Neural cell (in vitro differentiated cells): ENCODE data around the gene STUB1. TPM values are rescaled to one million over a fixed set of nuclear protein-coding genes. Genes with fewer than 3 reads are reported as not detected.

Source experiments
- H2AFZ ChIP-seq: fragments of 200-600, 300-800 bp; sonication (generic), shearing (Covaris generic); 2 replicates; pipeline ENCODE4 v1.6.0; 2014; ENCODE audit warnings: low read depth, mild to moderate bottlenecking, antibody characterized with exemption, low read length, moderate library complexity
- H3F3A ChIP-seq: fragments of 200-600 bp; shearing (Covaris generic); 2 replicates; pipeline ENCODE4 v1.6.1; 2016; ENCODE audit warnings: mild to moderate bottlenecking, moderate library complexity, mixed read lengths, antibody characterized with exemption, low read length; ENCODE audit not compliant: insufficient read depth, poor library complexity, severe bottlenecking
- H3K27ac ChIP-seq: fragments of 200-600, 300-800 bp; sonication (generic), shearing (Covaris generic); 2 replicates; pipeline ENCODE4 v1.5.1; 2014; ENCODE audit warnings: mild to moderate bottlenecking, low read length, moderate library complexity
- H3K27me3 ChIP-seq: fragments of 300-800, 200-600 bp; sonication (generic), shearing (Covaris generic); 2 replicates; pipeline ENCODE4 v1.6.0; 2014; ENCODE audit warnings: mild to moderate bottlenecking, low read depth, low read length, moderate library complexity; ENCODE audit not compliant: insufficient read depth
- H3K36me3 ChIP-seq: fragments of 300-800, 200-600 bp; sonication (generic), shearing (Covaris generic); 2 replicates; pipeline ENCODE4 v1.5.1; 2014; ENCODE audit warnings: mild to moderate bottlenecking, antibody characterized with exemption, low read length, moderate library complexity; ENCODE audit not compliant: insufficient read depth
- H3K4me2 ChIP-seq: fragments of 300-800, 200-600 bp; sonication (generic), shearing (Covaris generic); 2 replicates; pipeline ENCODE4 v1.6.0; 2014; ENCODE audit warnings: mild to moderate bottlenecking, low read length
- H3K4me3 ChIP-seq: fragments of 300-800, 200-600 bp; sonication (generic), shearing (Covaris generic); 2 replicates; pipeline ENCODE4 v1.5.1; 2014; ENCODE audit warnings: mild to moderate bottlenecking, low read length, moderate library complexity
- H3K79me2 ChIP-seq: fragments of 200-600 bp; shearing (Covaris generic); replicated peaks from 2 replicates; pipeline ENCODE4 v1.6.0; 2014; ENCODE audit warnings: mild to moderate bottlenecking, low read length, moderate library complexity; ENCODE audit not compliant: insufficient read depth
- H3K9ac ChIP-seq: fragments of 300-800, 200-600 bp; sonication (generic), shearing (Covaris generic); 2 replicates; pipeline ENCODE4 v1.6.1; 2016; ENCODE audit warnings: mild to moderate bottlenecking, low read length, mixed read lengths
- H3K9me2 ChIP-seq: fragments of 200-600 bp; shearing (Covaris generic); 2 replicates; pipeline ENCODE4 v1.6.1; 2016; ENCODE audit warnings: mild to moderate bottlenecking, low read length, mixed read lengths; ENCODE audit not compliant: insufficient read depth
- H3K9me3 ChIP-seq: fragments of 200-600, 300-800 bp; sonication (generic), shearing (Covaris generic); 2 replicates; pipeline ENCODE4 v1.6.1; 2016; ENCODE audit warnings: mild to moderate bottlenecking, mixed run types, low read length, moderate library complexity, mixed read lengths
- H4K20me1 ChIP-seq: fragments of 200-600 bp; shearing (Covaris generic); 2 replicates; pipeline ENCODE4 v1.6.1; 2016; ENCODE audit warnings: mild to moderate bottlenecking, mixed run types; ENCODE audit not compliant: insufficient read depth
- EP300 ChIP-seq: fragments of 450-650 bp; conservative IDR thresholded peaks from 2 replicates; pipeline ENCODE4 v1.6.1; 2014; ENCODE audit warnings: antibody characterized with exemption, mild to moderate bottlenecking, moderate library complexity; ENCODE audit not compliant: poor library complexity, severe bottlenecking
- EZH2 ChIP-seq: fragments of 200-600, 300-800 bp; shearing (Covaris generic), sonication (generic); IDR thresholded peaks from 2 replicates; pipeline ENCODE4 v1.6.1; 2014; ENCODE audit warnings: antibody characterized with exemption, low read length, borderline replicate concordance, mild to moderate bottlenecking; ENCODE audit not compliant: insufficient read depth, poor library complexity, severe bottlenecking
- MXI1 ChIP-seq: fragments of 450-650 bp; conservative IDR thresholded peaks from 2 replicates; pipeline ENCODE4 v1.6.1; 2014; ENCODE audit warnings: antibody characterized with exemption, mild to moderate bottlenecking; ENCODE audit not compliant: poor library complexity, severe bottlenecking
- POLR2AphosphoS5 ChIP-seq: IDR thresholded peaks from 2 replicates; pipeline ENCODE4 v1.6.1; 2012
- RAD21 ChIP-seq: fragments of 450-650 bp; conservative IDR thresholded peaks from 2 replicates; pipeline ENCODE4 v1.6.1; 2014; ENCODE audit warnings: antibody characterized with exemption, mild to moderate bottlenecking, moderate library complexity
- SMC3 ChIP-seq: fragments of 450-650 bp; conservative IDR thresholded peaks from 2 replicates; pipeline ENCODE4 v1.6.1; 2014; ENCODE audit warnings: antibody characterized with exemption, mild to moderate bottlenecking, moderate library complexity; ENCODE audit not compliant: poor library complexity
- TAF1 ChIP-seq: IDR thresholded peaks from 2 replicates; pipeline ENCODE4 v1.6.1; 2012; ENCODE audit warnings: low read depth
- polyA minus RNA-seq: library from RNA; depleted of rRNA, polyadenylated mRNA; stranded (reverse); fragments of >200 nt; gene quantifications from 2 replicates; pipeline ENCODE4 v1.2.3, GENCODE V29; 2014
- polyA plus RNA-seq: library from polyadenylated mRNA; depleted of rRNA; stranded (reverse); fragments of >200 nt; gene quantifications from 2 replicates; pipeline ENCODE4 v1.2.3, GENCODE V29; 2014
- TF ChIP-seq, protein P1 (sequence below): IDR thresholded peaks from 2 replicates; pipeline ENCODE4 v1.6.1; 2012; ENCODE audit warnings: borderline replicate concordance
- TF ChIP-seq, protein P2 (sequence below): fragments of 450-650 bp; IDR thresholded peaks from 2 replicates; pipeline ENCODE4 v1.5.1; 2014; ENCODE audit warnings: antibody characterized with exemption, mild to moderate bottlenecking, moderate library complexity; ENCODE audit not compliant: poor library complexity, severe bottlenecking

STUB1 gene
- polyA plus RNA-seq (120 and 151 TPM in 2 replicates), polyA minus RNA-seq (60.4 and 67.1 TPM in 2 replicates)

DNA sequence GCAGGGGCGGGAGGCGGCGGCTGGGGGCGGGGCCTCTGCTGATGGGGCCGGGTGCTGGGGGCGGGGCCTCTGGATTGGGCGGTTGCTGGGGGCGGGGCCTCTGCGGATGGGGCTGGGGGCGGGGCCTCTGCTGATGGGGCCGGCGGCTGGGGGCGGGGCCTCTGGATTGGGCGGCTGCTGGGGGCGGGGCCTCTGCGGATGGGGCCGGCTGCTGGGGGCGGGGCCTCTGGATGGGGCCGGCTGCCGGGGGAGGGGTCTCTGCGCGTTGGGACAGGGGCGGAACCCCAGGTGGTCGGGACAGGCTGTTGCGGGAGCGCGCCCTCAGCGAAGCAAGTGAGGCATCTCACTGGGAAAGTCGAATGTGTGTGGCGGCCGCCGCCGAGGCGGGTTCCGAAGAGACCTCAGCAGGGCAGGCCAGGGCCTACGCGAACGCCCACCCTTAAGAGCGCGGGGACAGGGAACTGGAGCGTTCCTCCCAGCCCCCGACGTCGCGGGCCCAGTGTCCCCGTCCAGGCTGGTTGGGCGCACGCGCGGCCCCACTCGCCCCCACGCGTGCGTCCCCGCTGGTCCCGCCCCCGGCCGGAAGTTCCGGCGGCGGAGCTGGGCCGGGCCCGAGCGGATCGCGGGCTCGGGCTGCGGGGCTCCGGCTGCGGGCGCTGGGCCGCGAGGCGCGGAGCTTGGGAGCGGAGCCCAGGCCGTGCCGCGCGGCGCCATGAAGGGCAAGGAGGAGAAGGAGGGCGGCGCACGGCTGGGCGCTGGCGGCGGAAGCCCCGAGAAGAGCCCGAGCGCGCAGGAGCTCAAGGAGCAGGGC lies at the start of gene STUB1:
Gene STUB1 (plus strand): TSS at position 597 of the 811 bp plus-strand sequence. CDS start 116 bp downstream, at position 713.
- peak within 1 kb of the TSS; percentile 56 for H3K27ac ChIP-seq

DNA sequence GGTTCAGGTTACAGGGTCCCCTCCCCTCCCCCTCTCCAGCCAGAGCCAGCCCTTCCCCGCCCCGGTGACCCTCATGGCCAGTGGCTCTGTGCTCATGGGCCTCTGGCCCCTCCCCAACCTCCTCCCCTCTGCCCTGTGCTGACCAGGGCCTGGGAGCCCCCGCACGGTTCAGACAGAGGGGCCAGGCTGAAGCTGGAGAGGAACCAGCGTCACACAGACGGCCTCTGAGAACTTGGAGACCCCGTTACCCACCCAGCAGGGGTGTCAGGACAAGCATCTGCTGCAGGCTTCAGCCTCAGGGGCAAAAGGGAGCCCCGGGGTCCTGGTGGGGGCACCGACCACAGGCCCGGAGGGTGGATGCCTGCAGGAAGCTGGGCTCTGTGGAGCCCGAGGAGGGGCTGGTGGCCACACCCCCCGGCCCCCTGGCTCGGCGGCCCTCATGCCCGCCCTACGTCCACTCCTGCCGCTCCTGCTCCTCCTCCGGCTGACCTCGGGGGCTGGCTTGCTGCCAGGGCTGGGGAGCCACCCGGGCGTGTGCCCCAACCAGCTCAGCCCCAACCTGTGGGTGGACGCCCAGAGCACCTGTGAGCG lies 49.3 kb upstream of the STUB1 start, which contains the start of gene WFIKKN1:
Gene WFIKKN1 (plus strand): TSS at position 171 of the 591 bp plus-strand sequence. CDS start 269 bp downstream, at position 440.
- Histone ChIP-seq H3F3A (no peaks in the 10 kb centered on the region), H4K20me1 (no peaks in the 10 kb centered on the region), H3K36me3 (no peaks in the 10 kb centered on the region), H3K9me3 (no peaks in the 10 kb centered on the region), H3K9ac (no peak within 1 kb of the TSS), H3K4me3 (no peak within 1 kb of the TSS), H3K27me3 (no peaks in the 10 kb centered on the region), H3K79me2 (no peaks in the 10 kb centered on the region), H3K9me2 (no peaks in the 10 kb centered on the region), H3K27ac (no peak within 1 kb of the TSS), H2AFZ (no peak within 1 kb of the TSS), H3K4me2 (no peak within 1 kb of the TSS)
- no peak for TF ChIP-seq SMC3
- TF ChIP-seq, protein P1, sequence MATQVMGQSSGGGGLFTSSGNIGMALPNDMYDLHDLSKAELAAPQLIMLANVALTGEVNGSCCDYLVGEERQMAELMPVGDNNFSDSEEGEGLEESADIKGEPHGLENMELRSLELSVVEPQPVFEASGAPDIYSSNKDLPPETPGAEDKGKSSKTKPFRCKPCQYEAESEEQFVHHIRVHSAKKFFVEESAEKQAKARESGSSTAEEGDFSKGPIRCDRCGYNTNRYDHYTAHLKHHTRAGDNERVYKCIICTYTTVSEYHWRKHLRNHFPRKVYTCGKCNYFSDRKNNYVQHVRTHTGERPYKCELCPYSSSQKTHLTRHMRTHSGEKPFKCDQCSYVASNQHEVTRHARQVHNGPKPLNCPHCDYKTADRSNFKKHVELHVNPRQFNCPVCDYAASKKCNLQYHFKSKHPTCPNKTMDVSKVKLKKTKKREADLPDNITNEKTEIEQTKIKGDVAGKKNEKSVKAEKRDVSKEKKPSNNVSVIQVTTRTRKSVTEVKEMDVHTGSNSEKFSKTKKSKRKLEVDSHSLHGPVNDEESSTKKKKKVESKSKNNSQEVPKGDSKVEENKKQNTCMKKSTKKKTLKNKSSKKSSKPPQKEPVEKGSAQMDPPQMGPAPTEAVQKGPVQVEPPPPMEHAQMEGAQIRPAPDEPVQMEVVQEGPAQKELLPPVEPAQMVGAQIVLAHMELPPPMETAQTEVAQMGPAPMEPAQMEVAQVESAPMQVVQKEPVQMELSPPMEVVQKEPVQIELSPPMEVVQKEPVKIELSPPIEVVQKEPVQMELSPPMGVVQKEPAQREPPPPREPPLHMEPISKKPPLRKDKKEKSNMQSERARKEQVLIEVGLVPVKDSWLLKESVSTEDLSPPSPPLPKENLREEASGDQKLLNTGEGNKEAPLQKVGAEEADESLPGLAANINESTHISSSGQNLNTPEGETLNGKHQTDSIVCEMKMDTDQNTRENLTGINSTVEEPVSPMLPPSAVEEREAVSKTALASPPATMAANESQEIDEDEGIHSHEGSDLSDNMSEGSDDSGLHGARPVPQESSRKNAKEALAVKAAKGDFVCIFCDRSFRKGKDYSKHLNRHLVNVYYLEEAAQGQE = no peak
- TF ChIP-seq MXI1 = no peak
- no peak for TF ChIP-seq POLR2AphosphoS5
- TF ChIP-seq, protein P2, sequence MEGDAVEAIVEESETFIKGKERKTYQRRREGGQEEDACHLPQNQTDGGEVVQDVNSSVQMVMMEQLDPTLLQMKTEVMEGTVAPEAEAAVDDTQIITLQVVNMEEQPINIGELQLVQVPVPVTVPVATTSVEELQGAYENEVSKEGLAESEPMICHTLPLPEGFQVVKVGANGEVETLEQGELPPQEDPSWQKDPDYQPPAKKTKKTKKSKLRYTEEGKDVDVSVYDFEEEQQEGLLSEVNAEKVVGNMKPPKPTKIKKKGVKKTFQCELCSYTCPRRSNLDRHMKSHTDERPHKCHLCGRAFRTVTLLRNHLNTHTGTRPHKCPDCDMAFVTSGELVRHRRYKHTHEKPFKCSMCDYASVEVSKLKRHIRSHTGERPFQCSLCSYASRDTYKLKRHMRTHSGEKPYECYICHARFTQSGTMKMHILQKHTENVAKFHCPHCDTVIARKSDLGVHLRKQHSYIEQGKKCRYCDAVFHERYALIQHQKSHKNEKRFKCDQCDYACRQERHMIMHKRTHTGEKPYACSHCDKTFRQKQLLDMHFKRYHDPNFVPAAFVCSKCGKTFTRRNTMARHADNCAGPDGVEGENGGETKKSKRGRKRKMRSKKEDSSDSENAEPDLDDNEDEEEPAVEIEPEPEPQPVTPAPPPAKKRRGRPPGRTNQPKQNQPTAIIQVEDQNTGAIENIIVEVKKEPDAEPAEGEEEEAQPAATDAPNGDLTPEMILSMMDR = no peak
- TF ChIP-seq EZH2 = no peak
- no peak for TF ChIP-seq RAD21
- TF ChIP-seq TAF1 = no peak

More for the DNA sequence above, at the start of gene STUB1:
- peak within 1 kb of the TSS; percentile 93 for H3K4me2 ChIP-seq
- H3K27me3 ChIP-seq = peaks cover 3% of the 10 kb centered on the region
- peaks cover 6% of the 10 kb centered on the region for H4K20me1 ChIP-seq
- no peaks in the 10 kb centered on the region for H3F3A ChIP-seq
- no peaks in the 10 kb centered on the region for H3K36me3 ChIP-seq
- peak within 1 kb of the TSS; percentile 74 for H3K9ac ChIP-seq
- H2AFZ ChIP-seq = no peak within 1 kb of the TSS
- TF ChIP-seq RAD21 = peak; percentile 22
- TF ChIP-seq POLR2AphosphoS5 = peak; percentile 59
- TF ChIP-seq SMC3 = no peak
- TF ChIP-seq TAF1 = no peak
- TF ChIP-seq, protein P1 = no peak
- TF ChIP-seq, protein P2 = no peak
- TF ChIP-seq MXI1 = peak; percentile 83
- TF ChIP-seq EZH2 = no peak
- TF ChIP-seq EP300 = peak; percentile 33
- H3K9me3 ChIP-seq = no peaks in the 10 kb centered on the region
- peaks cover 20% of the 10 kb centered on the region for H3K79me2 ChIP-seq
- H3K4me3 ChIP-seq = peak within 1 kb of the TSS; percentile 70
- H3K9me2 ChIP-seq = no peaks in the 10 kb centered on the region
